HepG2 (cell line): Measurements from ENCODE around the gene IGLL1.

Experiments
- POLR2A ChIP-seq, 2 experiments: IDR thresholded peaks; 2 replicates each; pipeline ENCODE4 v1.6.1; 2011; ENCODE audit warnings: low read depth in 2 of 2, low read length in 2 of 2, mild to moderate bottlenecking in 1 of 2, moderate library complexity in 1 of 2; ENCODE audit not compliant: insufficient read depth in 1 of 2
- TF ChIP-seq, protein P1 (sequence below): sonication (generic); formaldehyde crosslinking; IDR thresholded peaks from 2 replicates; pipeline ENCODE4 v1.5.0; 2020; ENCODE audit warnings: mild to moderate bottlenecking, missing genetic modification reagents, moderate library complexity
- TF ChIP-seq, protein P2 (sequence below): IDR thresholded peaks from 2 replicates; pipeline ENCODE4 v1.6.1; 2012; ENCODE audit warnings: inconsistent platforms

DNA sequence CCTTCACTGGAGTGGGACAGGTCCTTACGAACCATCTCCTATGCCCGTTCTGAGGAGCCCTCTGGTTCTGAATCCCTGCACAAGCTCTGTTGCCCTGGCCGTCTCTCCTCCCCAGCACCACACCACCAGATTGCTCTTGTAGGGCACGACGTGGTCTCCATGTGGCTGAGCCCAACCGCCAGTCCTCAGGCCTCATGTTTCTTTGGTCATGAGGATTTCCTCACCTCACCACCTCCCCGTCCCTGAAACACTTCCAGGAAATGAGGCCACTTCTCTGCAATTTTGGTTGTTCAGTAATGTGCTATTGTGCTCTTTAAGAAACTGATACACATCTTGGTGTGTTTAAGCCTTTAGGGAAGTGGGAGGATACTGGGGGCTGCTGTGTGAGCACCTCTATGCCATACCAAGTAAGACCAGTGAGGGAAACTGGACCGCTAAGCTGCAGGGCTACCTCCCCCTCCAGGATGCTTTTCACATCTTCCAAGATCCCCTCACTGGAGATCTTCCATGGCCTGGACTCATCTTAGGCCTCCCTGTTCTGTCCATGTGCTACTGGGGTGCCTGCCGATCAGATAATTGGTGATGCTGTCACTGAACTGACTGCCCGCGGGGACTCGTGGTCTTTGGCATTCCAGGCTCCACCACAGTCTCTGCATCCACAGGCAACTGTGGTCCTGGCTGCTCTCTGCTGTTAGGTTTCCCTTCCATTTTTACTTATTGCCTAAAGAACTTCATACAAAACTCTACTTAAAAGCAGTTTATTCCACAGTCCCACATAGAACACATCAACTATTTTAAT lies 30.1 kb upstream of the IGLL1 start:
- TF ChIP-seq, protein P1, sequence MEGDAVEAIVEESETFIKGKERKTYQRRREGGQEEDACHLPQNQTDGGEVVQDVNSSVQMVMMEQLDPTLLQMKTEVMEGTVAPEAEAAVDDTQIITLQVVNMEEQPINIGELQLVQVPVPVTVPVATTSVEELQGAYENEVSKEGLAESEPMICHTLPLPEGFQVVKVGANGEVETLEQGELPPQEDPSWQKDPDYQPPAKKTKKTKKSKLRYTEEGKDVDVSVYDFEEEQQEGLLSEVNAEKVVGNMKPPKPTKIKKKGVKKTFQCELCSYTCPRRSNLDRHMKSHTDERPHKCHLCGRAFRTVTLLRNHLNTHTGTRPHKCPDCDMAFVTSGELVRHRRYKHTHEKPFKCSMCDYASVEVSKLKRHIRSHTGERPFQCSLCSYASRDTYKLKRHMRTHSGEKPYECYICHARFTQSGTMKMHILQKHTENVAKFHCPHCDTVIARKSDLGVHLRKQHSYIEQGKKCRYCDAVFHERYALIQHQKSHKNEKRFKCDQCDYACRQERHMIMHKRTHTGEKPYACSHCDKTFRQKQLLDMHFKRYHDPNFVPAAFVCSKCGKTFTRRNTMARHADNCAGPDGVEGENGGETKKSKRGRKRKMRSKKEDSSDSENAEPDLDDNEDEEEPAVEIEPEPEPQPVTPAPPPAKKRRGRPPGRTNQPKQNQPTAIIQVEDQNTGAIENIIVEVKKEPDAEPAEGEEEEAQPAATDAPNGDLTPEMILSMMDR (CRISPR knock-in tag) = no peak
- TF ChIP-seq, protein P2, sequence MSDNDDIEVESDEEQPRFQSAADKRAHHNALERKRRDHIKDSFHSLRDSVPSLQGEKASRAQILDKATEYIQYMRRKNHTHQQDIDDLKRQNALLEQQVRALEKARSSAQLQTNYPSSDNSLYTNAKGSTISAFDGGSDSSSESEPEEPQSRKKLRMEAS = no peak
- no peak for TF ChIP-seq POLR2A (IDR thresholded peaks at IDR 0.05; ENCODE audit: insufficient read depth in 1 of 2, low read depth in 2 of 2, low read length in 2 of 2)
